ENCODE data around the gene ZNF275. TPM values are rescaled to one million over a fixed set of nuclear protein-coding genes. Genes with fewer than 3 reads are reported as not detected.
"Not testable (repeated sequence)": the region's sequence is repeated elsewhere in the genome, so short reads cannot be mapped to it uniquely, and the experiment has no call there.

The ZNF275 gene
- 5.0 TPM for total RNA-seq (2021; ENCODE audit: unreplicated experiment)
- polyA plus RNA-seq (2012; ENCODE audit: insufficient read length): 2.6 TPM
- percentile 55 among the genes with signal in this experiment for Bru-seq, nascent RNA
- percentile 71 among the genes with signal in this experiment for BruChase-seq, experiment 1, labeled RNA remaining after a 2-hour chase
- percentile 64 among the genes with signal in this experiment for BruChase-seq, experiment 2, labeled RNA remaining after a 6-hour chase
- long read RNA-seq, full-length matches to known transcripts: 3 of 6 reads
- long read RNA-seq, partial matches to known transcripts: 3 of 6 reads
- long read RNA-seq, other reads (novel, unspliced or antisense): 0 of 6 reads

- H3K4me1 ChIP-seq (ENCODE audit: control insufficient read depth, insufficient read depth, low read length): no peaks in the 10 kb centered on the region
- no peaks in the 10 kb centered on the region for H3K27me3 ChIP-seq (ENCODE audit: control insufficient read depth, insufficient read depth, low read length)
- TF ChIP-seq TCF7L2 (IDR thresholded peaks at IDR 0.05; ENCODE audit: low read depth, low read length) (no peak), CTCF (IDR thresholded peaks at IDR 0.05) (no peak), REST (IDR thresholded peaks at IDR 0.05; ENCODE audit: insufficient read depth in 1 of 2, low read depth in 2 of 2, low read length in 1 of 2) (no peak), SIN3A (IDR thresholded peaks at IDR 0.05; ENCODE audit: borderline replicate concordance, insufficient read depth, low read depth, low read length) (no peak), POLR2AphosphoS5 (IDR thresholded peaks at IDR 0.05; ENCODE audit: low read depth, low read length) (no peak)
- intact Hi-C loops (cut with micrococcal nuclease; ENCODE audit: unreplicated experiment) (no loop called here), in situ Hi-C loops (cut with HindIII; ENCODE audit: low pct_unique_long_range_greater_than_20kb, low sequenced_read_pairs) (no loop called here)
- peak within 1 kb of the TSS; percentile 61 to 69 for H3K4me3 ChIP-seq (ENCODE audit: low read depth in 2 of 2, low read length in 2 of 2)
- ATAC-seq (peak; percentile 97), DNase-seq (ENCODE audit: low read depth, low spot score) (no peak)
- no peak within 1 kb of the TSS; the same call in 1 of the 2 replicates for H3K27ac ChIP-seq (ENCODE audit: low read length)
- H3K36me3 ChIP-seq (ENCODE audit: control insufficient read depth, insufficient read depth, low read length): no peaks in the 10 kb centered on the region
- CTCF ChIA-PET: no interaction called here
- POLR2A ChIA-PET: no interaction called here
- no peaks in the 10 kb centered on the region for H3K9me3 ChIP-seq (ENCODE audit: control insufficient read depth, insufficient read depth, low read depth, low read length)
- BruUV-seq (replicated peaks): no TSS peak
Observed at GRCh38 chrX:153333821-153334653, at the start of gene ZNF275. TSS of gene ZNF275 (plus strand) at chrX:153334153. CDS start at chrX:153336680, 2,527 bp downstream.

- H3K36me3 ChIP-seq (ENCODE audit: control insufficient read depth, insufficient read depth, low read length); intact Hi-C loops (cut with micrococcal nuclease; ENCODE audit: unreplicated experiment); POLR2A ChIA-PET; H3K27ac ChIP-seq (ENCODE audit: low read length); H3K27me3 ChIP-seq (ENCODE audit: control insufficient read depth, insufficient read depth, low read length); BruUV-seq (replicated peaks); ATAC-seq; H3K9me3 ChIP-seq (ENCODE audit: control insufficient read depth, insufficient read depth, low read depth, low read length); H3K4me3 ChIP-seq (ENCODE audit: low read depth in 2 of 2, low read length in 2 of 2); H3K4me1 ChIP-seq (ENCODE audit: control insufficient read depth, insufficient read depth, low read length); DNase-seq (ENCODE audit: low read depth, low spot score); in situ Hi-C loops (cut with HindIII; ENCODE audit: low pct_unique_long_range_greater_than_20kb, low sequenced_read_pairs); CTCF ChIA-PET: not testable (repeated sequence)
Observed at GRCh38 chrX:153285678-153286077, 48.3 kb upstream of the ZNF275 start.

- POLR2A ChIA-PET; in situ Hi-C loops (cut with HindIII; ENCODE audit: low pct_unique_long_range_greater_than_20kb, low sequenced_read_pairs); CTCF ChIA-PET; H3K4me3 ChIP-seq (ENCODE audit: low read depth in 2 of 2, low read length in 2 of 2); BruUV-seq (replicated peaks); H3K27me3 ChIP-seq (ENCODE audit: control insufficient read depth, insufficient read depth, low read length); H3K9me3 ChIP-seq (ENCODE audit: control insufficient read depth, insufficient read depth, low read depth, low read length); DNase-seq (ENCODE audit: low read depth, low spot score); H3K4me1 ChIP-seq (ENCODE audit: control insufficient read depth, insufficient read depth, low read length); intact Hi-C loops (cut with micrococcal nuclease; ENCODE audit: unreplicated experiment); H3K36me3 ChIP-seq (ENCODE audit: control insufficient read depth, insufficient read depth, low read length); H3K27ac ChIP-seq (ENCODE audit: low read length); ATAC-seq: not testable (repeated sequence)
Observed at GRCh38 chrX:153288807-153289206, 45.1 kb upstream of the ZNF275 start.

- H3K27me3 ChIP-seq (ENCODE audit: control insufficient read depth, insufficient read depth, low read length); DNase-seq (ENCODE audit: low read depth, low spot score); BruUV-seq (replicated peaks); CTCF ChIA-PET; H3K36me3 ChIP-seq (ENCODE audit: control insufficient read depth, insufficient read depth, low read length); H3K27ac ChIP-seq (ENCODE audit: low read length); H3K4me3 ChIP-seq (ENCODE audit: low read depth in 2 of 2, low read length in 2 of 2); H3K9me3 ChIP-seq (ENCODE audit: control insufficient read depth, insufficient read depth, low read depth, low read length); in situ Hi-C loops (cut with HindIII; ENCODE audit: low pct_unique_long_range_greater_than_20kb, low sequenced_read_pairs); H3K4me1 ChIP-seq (ENCODE audit: control insufficient read depth, insufficient read depth, low read length); POLR2A ChIA-PET; ATAC-seq; intact Hi-C loops (cut with micrococcal nuclease; ENCODE audit: unreplicated experiment): not testable (repeated sequence)
Observed at GRCh38 chrX:153293485-153294071, 40.4 kb upstream of the ZNF275 start.

Measured in Panc1 (cell line).